Activated CD4-positive, alpha-beta memory T cell treated with anti-CD3 and anti-CD28 coated beads for 36 hours (primary cell): ENCODE results near the gene FADS1. TPM values are rescaled to one million over a fixed set of nuclear protein-coding genes. Genes with fewer than 3 reads are reported as not detected.

Experiments used
- CTCF ChIA-PET: fragments of 350-600 bp; sonication (Branson Sonifier 250); formaldehyde crosslinking; loops from one replicate; lab custom pipeline; 2021; ENCODE audit warnings: antibody characterized with exemption, inconsistent platforms; lab: Charles Lee
- POLR2A ChIA-PET: fragments of 350-600 bp; sonication (Branson Sonifier 250); formaldehyde crosslinking; loops from one replicate; lab custom pipeline; 2021; ENCODE audit warnings: antibody characterized with exemption; lab: Charles Lee
- DNase-seq: peaks from one replicate; pipeline ENCODE4 v3.0.0-alpha.2; 2020
- H3K27ac Mint-ChIP-seq: one replicate; pipeline ENCODE4 v1.8.0; 2021; ENCODE audit warnings: mixed read lengths
- H3K27me3 Mint-ChIP-seq: one replicate; pipeline ENCODE4 v1.8.0; 2021; ENCODE audit warnings: mixed read lengths
- H3K36me3 Mint-ChIP-seq: one replicate; pipeline ENCODE4 v1.8.0; 2021; ENCODE audit warnings: mixed read lengths
- H3K4me1 Mint-ChIP-seq: one replicate; pipeline ENCODE4 v1.8.0; 2021; ENCODE audit warnings: low read depth, mixed read lengths
- H3K4me3 Mint-ChIP-seq: one replicate; pipeline ENCODE4 v1.8.0; 2021; ENCODE audit warnings: mild to moderate bottlenecking, mixed read lengths
- H3K9me3 Mint-ChIP-seq: one replicate; pipeline ENCODE4 v1.8.0; 2021; ENCODE audit warnings: mixed read lengths
- intact Hi-C: fragments of 100-400 bp; cut with micrococcal nuclease; formaldehyde crosslinking; loops from one replicate; pipeline ENCODE4 v1.15.1; 2023
- total RNA-seq, 2 experiments: library from RNA; stranded (reverse); gene quantifications; one replicate each; pipeline ENCODE4 v1.2.3, GENCODE V29; 2021

FADS1 gene
- total RNA-seq, 2 experiments from 2014 or later: 24.9 to 26.5 TPM

DNA sequence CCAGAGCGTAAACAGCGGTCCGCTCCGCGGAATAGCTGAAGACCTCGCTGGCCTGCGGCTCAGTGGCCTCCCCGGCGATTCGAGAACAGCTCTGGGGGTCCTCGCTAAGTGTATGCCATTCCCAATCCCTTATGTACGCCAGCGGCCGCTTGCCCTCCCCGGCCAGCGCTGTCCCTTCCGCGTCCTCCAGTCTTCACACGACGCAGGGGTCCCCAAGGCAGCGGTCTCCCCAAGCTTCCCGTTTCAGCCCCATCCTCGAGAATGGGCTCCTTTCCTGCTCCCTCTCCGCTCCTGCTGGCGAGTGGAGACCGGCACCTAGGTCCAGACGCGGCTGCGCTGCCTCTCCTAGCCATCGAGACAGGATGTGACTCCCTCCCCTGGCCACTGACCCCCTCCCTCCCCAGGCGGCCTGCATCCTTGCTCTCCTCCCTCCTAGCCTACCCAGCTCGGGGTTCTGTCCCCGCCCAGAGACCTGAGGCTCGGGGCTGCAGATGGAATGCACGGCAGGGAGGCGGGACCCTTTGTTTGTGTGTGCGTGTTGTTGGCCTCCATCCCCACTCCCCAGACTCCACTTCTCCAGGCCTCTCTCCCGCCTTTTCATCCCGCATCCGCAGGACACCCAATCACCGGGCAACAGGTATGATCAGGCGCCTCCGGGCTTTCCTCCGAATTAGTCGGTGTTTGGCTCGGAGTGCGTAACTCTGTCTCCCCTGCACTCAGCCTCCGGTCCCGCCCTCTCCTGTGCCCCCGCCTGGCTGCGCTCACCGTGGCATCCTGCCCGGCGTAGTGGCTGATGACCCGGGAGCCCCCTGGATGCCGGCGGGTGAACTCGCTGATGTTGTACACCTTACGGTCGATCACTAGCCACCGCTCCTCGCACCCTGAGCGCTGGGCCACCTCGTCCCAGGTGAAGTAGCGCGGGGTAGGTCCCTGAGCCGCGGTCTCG is 740 bp downstream of the FADS1 start:
- H3K9me3 Mint-ChIP-seq: no peaks in the 10 kb centered on the region
- peaks cover 10% of the 10 kb centered on the region for H3K4me1 Mint-ChIP-seq
- CTCF ChIA-PET: interaction anchor here (0.9 to 9.1 kb wide), 10 partner anchors 9 to 292 kb away, joined by 3 to 82 read pairs (median 6); partner anchors contain the start of genes FADS2, FEN1 and TMEM258
- POLR2A ChIA-PET: interaction anchor here (0.8 to 4.2 kb wide), 8 partner anchors 11 to 152 kb away, joined by 3 to 26 read pairs (median 4); partner anchors contain the start of genes FEN1, FTH1 and TMEM258
- intact Hi-C loops: loop anchor here (1.0 to 5.0 kb wide), 3 partner anchors 12 to 151 kb away; partner anchors contain the start of genes FADS2, FEN1, FTH1 and TMEM258
- peaks cover 25% of the 10 kb centered on the region for H3K36me3 Mint-ChIP-seq
- peak overlapping the region; percentile 83 for H3K4me3 Mint-ChIP-seq
- peak; percentile 78 for DNase-seq
- peaks cover 12% of the 10 kb centered on the region for H3K27me3 Mint-ChIP-seq
- peak overlapping the region; percentile 65 for H3K27ac Mint-ChIP-seq

DNA sequence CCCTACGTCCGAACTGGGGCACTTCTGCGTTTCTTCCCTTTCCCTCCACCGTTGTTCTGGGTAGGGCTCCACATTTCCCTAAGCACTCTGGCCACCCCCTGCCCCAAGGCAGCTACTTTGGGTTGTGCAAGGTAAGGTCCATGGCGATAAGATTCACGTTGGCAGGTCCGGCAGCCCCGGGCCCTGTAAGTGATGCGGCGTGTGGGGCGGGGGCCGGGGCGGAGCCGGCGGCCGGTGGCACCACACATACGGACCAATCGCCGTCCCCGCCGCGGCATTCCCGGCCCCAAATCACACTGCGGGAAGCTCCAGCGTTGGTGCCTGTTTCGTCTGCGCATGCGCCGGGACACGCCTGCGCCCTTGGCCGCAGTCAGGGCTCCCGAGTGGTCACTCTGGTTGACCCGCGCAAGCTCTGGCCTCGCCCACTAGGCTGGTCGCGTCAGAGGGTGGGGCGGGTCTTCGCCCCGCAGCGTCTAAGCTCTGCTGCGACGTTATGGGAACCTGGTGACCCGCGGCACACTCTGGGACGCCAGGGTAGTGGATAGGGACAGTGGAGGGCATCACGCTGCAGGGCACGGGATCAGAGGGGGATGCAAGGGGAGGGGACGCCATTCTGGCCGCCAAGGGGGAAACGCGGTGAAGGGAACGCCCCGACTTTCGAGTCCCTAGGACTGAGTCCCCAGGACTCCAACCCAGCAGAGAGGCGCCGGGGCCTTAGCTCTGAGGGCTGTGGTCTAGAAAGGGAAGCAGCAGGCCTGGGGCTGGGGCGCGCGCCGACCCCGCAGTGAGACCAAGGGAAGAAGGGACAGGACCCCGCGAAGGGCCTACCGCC is 1.6 kb downstream of the FADS1 start:
- Mint-ChIP-seq H3K27me3 (peaks cover 12% of the 10 kb centered on the region), H3K4me1 (peaks cover 10% of the 10 kb centered on the region), H3K27ac (peak overlapping the region; percentile 62), H3K9me3 (no peaks in the 10 kb centered on the region), H3K4me3 (peak overlapping the region; percentile 83), H3K36me3 (peaks cover 25% of the 10 kb centered on the region)
- CTCF ChIA-PET: interaction anchor here (0.6 to 9.1 kb wide), 10 partner anchors 13 to 293 kb away, joined by 3 to 82 read pairs (median 4); partner anchors contain the start of genes FADS2 and FEN1
- intact Hi-C loops: loop anchor here (2.0 to 5.0 kb wide), 2 partner anchors 22 to 152 kb away; partner anchors contain the start of genes FEN1, FTH1 and TMEM258
- DNase-seq: peak; percentile 77
- POLR2A ChIA-PET: interaction anchor here (0.8 to 4.2 kb wide), 10 partner anchors 11 to 152 kb away, joined by 3 to 26 read pairs (median 4); partner anchors contain the start of genes FADS2, FEN1, FTH1 and TMEM258

- POLR2A ChIA-PET: interaction anchor here (0.8 to 4.2 kb wide), 6 partner anchors 13 to 27 kb away, joined by 3 to 26 read pairs (median 4); partner anchors contain the start of genes FADS2, FEN1 and TMEM258
- H3K27me3 Mint-ChIP-seq: peaks cover 12% of the 10 kb centered on the region
- peak overlapping the region; percentile 83 for H3K4me3 Mint-ChIP-seq
- H3K36me3 Mint-ChIP-seq: peaks cover 31% of the 10 kb centered on the region
- no peaks in the 10 kb centered on the region for H3K9me3 Mint-ChIP-seq
- CTCF ChIA-PET: interaction anchor here (0.6 to 9.1 kb wide), 8 partner anchors 14 to 294 kb away, joined by 3 to 82 read pairs (median 7); partner anchors contain the start of genes FADS2 and FEN1
- DNase-seq: peak; percentile 41
- intact Hi-C loops: loop anchor here (2.0 kb wide), 1 partner anchor 22 kb away; the partner anchor contains the start of genes FEN1 and TMEM258
- H3K27ac Mint-ChIP-seq: peak overlapping the region; percentile 62
- peaks cover 10% of the 10 kb centered on the region for H3K4me1 Mint-ChIP-seq
These were observed 2.4 kb downstream of the FADS1 start for GRCh38 chr11:61814247-61814957.

GRCh38 chr11:61812736-61813411 is 3.9 kb downstream of the FADS1 start:
- Mint-ChIP-seq H3K9me3 (no peaks in the 10 kb centered on the region), H3K4me1 (peaks cover 10% of the 10 kb centered on the region), H3K27me3 (peaks cover 10% of the 10 kb centered on the region), H3K36me3 (peaks cover 35% of the 10 kb centered on the region), H3K4me3 (no peak overlapping the region), H3K27ac (no peak overlapping the region)
- no peak for DNase-seq
- intact Hi-C loops: no loop called here
- CTCF ChIA-PET: interaction anchor here (9.1 kb wide), 1 partner anchor 15 kb away, joined by 82 read pairs; no protein-coding TSS in a partner anchor
- POLR2A ChIA-PET: interaction anchor here (0.6 to 4.2 kb wide), 2 partner anchors 21 to 58 kb away, joined by 3 to 26 read pairs; partner anchors contain the start of genes FEN1 and TMEM258

DNA sequence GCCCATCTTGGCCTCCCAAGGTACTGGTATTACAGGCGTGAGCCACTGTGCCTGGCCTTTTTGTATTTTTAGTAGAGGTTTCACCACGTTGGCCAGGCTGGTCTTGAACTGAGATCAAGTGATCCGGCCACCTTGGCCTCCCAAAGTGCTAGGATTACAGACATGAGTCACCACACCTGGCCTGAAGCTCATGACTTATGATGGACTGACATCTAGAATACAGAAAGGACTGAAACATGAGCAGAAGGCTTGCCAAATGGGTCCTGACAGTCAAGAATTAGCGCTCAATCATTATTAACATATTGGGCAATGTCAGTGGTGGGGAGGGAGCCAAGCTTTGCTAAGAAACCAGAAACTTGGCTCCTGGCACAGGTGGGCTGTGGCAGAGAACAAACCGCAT is 5.0 kb downstream of the FADS1 start:
- H3K9me3 Mint-ChIP-seq: no peaks in the 10 kb centered on the region
- no peak for DNase-seq
- H3K4me1 Mint-ChIP-seq: peaks cover 5% of the 10 kb centered on the region
- peaks cover 9% of the 10 kb centered on the region for H3K27me3 Mint-ChIP-seq
- H3K36me3 Mint-ChIP-seq: peaks cover 38% of the 10 kb centered on the region
- ChIA-PET CTCF (interaction anchor here (9.1 kb wide), 1 partner anchor 14 kb away, joined by 82 read pairs; no protein-coding TSS in a partner anchor), POLR2A (interaction anchor here (4.2 kb wide), 1 partner anchor 20 kb away, joined by 26 read pairs; the partner anchor contains the start of genes FEN1 and TMEM258)
- H3K4me3 Mint-ChIP-seq: no peak overlapping the region
- intact Hi-C loops: no loop called here
- no peak overlapping the region for H3K27ac Mint-ChIP-seq

- H3K27ac Mint-ChIP-seq: no peak overlapping the region
- no peak for DNase-seq
- no peak overlapping the region for H3K4me3 Mint-ChIP-seq
- intact Hi-C loops: no loop called here
- peaks cover 3% of the 10 kb centered on the region for H3K4me1 Mint-ChIP-seq
- peaks cover 9% of the 10 kb centered on the region for H3K27me3 Mint-ChIP-seq
- no peaks in the 10 kb centered on the region for H3K9me3 Mint-ChIP-seq
- ChIA-PET POLR2A (no interaction called here), CTCF (interaction anchor here (9.1 kb wide), 1 partner anchor 13 kb away, joined by 82 read pairs; no protein-coding TSS in a partner anchor)
- H3K36me3 Mint-ChIP-seq: peaks cover 35% of the 10 kb centered on the region
These were observed 6.1 kb downstream of the FADS1 start for GRCh38 chr11:61810671-61811175.

- ChIA-PET CTCF (interaction anchor here (0.9 to 3.2 kb wide), 4 partner anchors 10 to 301 kb away, joined by 4 to 20 read pairs (median 4); partner anchors contain the start of gene FADS1), POLR2A (no interaction called here)
- Mint-ChIP-seq H3K4me1 (no peaks in the 10 kb centered on the region), H3K27ac (no peak overlapping the region), H3K9me3 (no peaks in the 10 kb centered on the region), H3K36me3 (peaks cover 28% of the 10 kb centered on the region), H3K4me3 (no peak overlapping the region), H3K27me3 (no peaks in the 10 kb centered on the region)
- no peak for DNase-seq
- intact Hi-C loops: no loop called here
These were observed 10.0 kb downstream of the FADS1 start for GRCh38 chr11:61806785-61807184.

GRCh38 chr11:61805146-61805545 is 11.7 kb downstream of the FADS1 start:
- Mint-ChIP-seq H3K27ac (no peak overlapping the region), H3K27me3 (no peaks in the 10 kb centered on the region), H3K9me3 (no peaks in the 10 kb centered on the region), H3K36me3 (peaks cover 31% of the 10 kb centered on the region), H3K4me3 (no peak overlapping the region), H3K4me1 (no peaks in the 10 kb centered on the region)
- DNase-seq: no peak
- POLR2A ChIA-PET: interaction anchor here (0.6 to 1.2 kb wide), 2 partner anchors 8 to 44 kb away, joined by 3 read pairs; no protein-coding TSS in a partner anchor
- intact Hi-C loops: no loop called here
- CTCF ChIA-PET: interaction anchor here (1.4 to 3.2 kb wide), 3 partner anchors 8 to 303 kb away, joined by 3 to 20 read pairs (median 5); no protein-coding TSS in a partner anchor

DNA sequence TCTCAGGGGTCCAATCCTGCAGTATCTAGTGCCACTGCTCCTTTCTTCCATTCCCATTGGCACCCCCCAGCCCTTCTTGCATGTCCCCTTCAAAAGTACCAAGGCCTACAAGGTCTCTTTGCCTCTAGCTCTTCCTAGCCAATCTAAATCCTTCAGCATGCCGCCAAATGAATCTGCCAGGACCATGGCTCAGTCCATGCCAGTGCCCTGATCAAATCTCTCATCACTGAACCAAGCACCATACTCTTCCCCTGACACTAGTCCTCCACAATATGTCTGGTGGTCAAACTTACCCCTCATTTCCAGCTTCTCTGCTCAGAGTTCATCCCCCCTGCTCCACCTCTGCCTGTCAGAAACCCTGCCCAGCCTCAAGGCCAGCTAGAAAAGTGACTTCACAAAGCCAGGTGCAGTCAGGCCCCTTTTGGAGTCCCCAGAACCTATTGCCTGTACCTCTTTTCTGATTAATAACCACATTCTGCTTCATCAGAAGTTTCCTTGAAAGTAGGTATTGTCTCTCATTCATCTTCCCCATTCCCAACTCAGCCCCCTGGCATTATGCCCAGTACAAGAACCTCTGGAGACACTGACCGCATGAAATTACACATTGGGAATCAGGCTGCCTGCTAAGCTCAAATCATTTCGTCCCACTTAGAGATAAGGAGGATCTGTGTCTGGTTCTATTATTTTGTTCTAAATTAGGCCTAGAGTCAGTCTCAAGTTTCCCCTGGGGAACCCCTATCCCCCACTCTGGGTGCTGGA is 12.7 kb downstream of the FADS1 start:
- CTCF ChIA-PET: no interaction called here
- Mint-ChIP-seq H3K4me1 (no peaks in the 10 kb centered on the region), H3K36me3 (peaks cover 31% of the 10 kb centered on the region), H3K4me3 (no peak overlapping the region), H3K27ac (no peak overlapping the region), H3K9me3 (no peaks in the 10 kb centered on the region), H3K27me3 (no peaks in the 10 kb centered on the region)
- POLR2A ChIA-PET: interaction anchor here (0.9 to 1.5 kb wide), 2 partner anchors 12 to 35 kb away, joined by 3 to 6 read pairs; no protein-coding TSS in a partner anchor
- intact Hi-C loops: no loop called here
- DNase-seq: no peak
